ENCODE results near the gene TNNC1. TPM values are rescaled to one million over a fixed set of nuclear protein-coding genes. Genes with fewer than 3 reads are reported as not detected.

The TNNC1 gene
- total and polyA plus RNA-seq, 2 donors (not counting 3 experiments of a cell fraction or from before 2014, with no cell fraction given), result 0.12 TPM; not detected in 1

GRCh38 chr3:52477796-52478095 is 23.9 kb upstream of the TNNC1 start:
- H3K27me3 ChIP-seq (ENCODE audit: control insufficient read depth in 2 of 2, insufficient read depth in 2 of 2, low read length in 2 of 2), result no peaks in the 10 kb centered on the region
- no peak for DNase-seq (ENCODE audit: low read depth, low spot score)
- H3K27ac ChIP-seq (ENCODE audit: insufficient read depth, low read depth, low read length), result no peak overlapping the region
- H2AFZ ChIP-seq (ENCODE audit: low read depth, low read length), result no peak overlapping the region
- no peaks in the 10 kb centered on the region for H3K4me1 ChIP-seq (ENCODE audit: control insufficient read depth, extremely low read depth, insufficient read depth, low read length)
- no peaks in the 10 kb centered on the region for H3K9me3 ChIP-seq (replicated peaks; ENCODE audit: control insufficient read depth, insufficient read depth, low read length)
- ChIA-PET POLR2A (no interaction called here), CTCF (no interaction called here)
- intact Hi-C loops (cut with micrococcal nuclease), result loop anchor here (10.0 kb wide), 1 partner anchor 207 kb away; the partner anchor contains the start of genes GNL3 and PBRM1
- TF ChIP-seq, protein P1, sequence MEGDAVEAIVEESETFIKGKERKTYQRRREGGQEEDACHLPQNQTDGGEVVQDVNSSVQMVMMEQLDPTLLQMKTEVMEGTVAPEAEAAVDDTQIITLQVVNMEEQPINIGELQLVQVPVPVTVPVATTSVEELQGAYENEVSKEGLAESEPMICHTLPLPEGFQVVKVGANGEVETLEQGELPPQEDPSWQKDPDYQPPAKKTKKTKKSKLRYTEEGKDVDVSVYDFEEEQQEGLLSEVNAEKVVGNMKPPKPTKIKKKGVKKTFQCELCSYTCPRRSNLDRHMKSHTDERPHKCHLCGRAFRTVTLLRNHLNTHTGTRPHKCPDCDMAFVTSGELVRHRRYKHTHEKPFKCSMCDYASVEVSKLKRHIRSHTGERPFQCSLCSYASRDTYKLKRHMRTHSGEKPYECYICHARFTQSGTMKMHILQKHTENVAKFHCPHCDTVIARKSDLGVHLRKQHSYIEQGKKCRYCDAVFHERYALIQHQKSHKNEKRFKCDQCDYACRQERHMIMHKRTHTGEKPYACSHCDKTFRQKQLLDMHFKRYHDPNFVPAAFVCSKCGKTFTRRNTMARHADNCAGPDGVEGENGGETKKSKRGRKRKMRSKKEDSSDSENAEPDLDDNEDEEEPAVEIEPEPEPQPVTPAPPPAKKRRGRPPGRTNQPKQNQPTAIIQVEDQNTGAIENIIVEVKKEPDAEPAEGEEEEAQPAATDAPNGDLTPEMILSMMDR (IDR thresholded peaks at IDR 0.05; ENCODE audit: extremely low read depth in 1 of 2, insufficient read depth in 1 of 2, low read depth in 1 of 2, low read length in 2 of 2), result no peak
- TF ChIP-seq, protein P2, sequence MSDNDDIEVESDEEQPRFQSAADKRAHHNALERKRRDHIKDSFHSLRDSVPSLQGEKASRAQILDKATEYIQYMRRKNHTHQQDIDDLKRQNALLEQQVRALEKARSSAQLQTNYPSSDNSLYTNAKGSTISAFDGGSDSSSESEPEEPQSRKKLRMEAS (IDR thresholded peaks at IDR 0.05; ENCODE audit: insufficient read depth, insufficient read length), result no peak
- no peak for TF ChIP-seq POLR2AphosphoS5 (IDR thresholded peaks at IDR 0.05; ENCODE audit: insufficient read depth, low read depth, low read length)
- no peak for TF ChIP-seq JUN (IDR thresholded peaks at IDR 0.05; ENCODE audit: borderline replicate concordance, insufficient read depth, insufficient read length, low read depth)
- no peak for TF ChIP-seq POLR2A (IDR thresholded peaks at IDR 0.05; ENCODE audit: low read depth, low read length)
- no peak for TF ChIP-seq FOS (IDR thresholded peaks at IDR 0.05; ENCODE audit: borderline replicate concordance, insufficient read depth, low read length)
- TF ChIP-seq GATA2 (IDR thresholded peaks at IDR 0.05; ENCODE audit: insufficient read depth, insufficient read length, low read depth, low read length), result no peak
- no peak for TF ChIP-seq MYC (IDR thresholded peaks at IDR 0.05; ENCODE audit: low read depth, low read length)
- no peak for TF ChIP-seq EZH2 (IDR thresholded peaks at IDR 0.05; ENCODE audit: borderline replicate concordance, low read depth, low read length, severe bottlenecking)
- H3K9me1 ChIP-seq (replicated peaks; ENCODE audit: control insufficient read depth, extremely low read depth, insufficient read depth, low read length), result no peaks in the 10 kb centered on the region
- dilution Hi-C loops (cut with MboI; ENCODE audit: extremely low pct_ligation_motif_present, low sequenced_read_pairs), result no loop called here
- H3K79me2 ChIP-seq (ENCODE audit: control insufficient read depth, insufficient read depth, low read length), result no peaks in the 10 kb centered on the region
- no peak overlapping the region for H3K4me2 ChIP-seq (ENCODE audit: insufficient read depth, low read length)
- FAIRE-seq, result no peak
- peaks cover 26 to 75% of the 10 kb centered on the region in 2 experiments for H3K36me3 ChIP-seq (ENCODE audit: control insufficient read depth in 2 of 2, extremely low read depth in 1 of 2, insufficient read depth in 2 of 2, low read length in 2 of 2)
- H4K20me1 ChIP-seq (replicated peaks; ENCODE audit: control insufficient read depth, extremely low read depth, insufficient read depth, low read length), result no peaks in the 10 kb centered on the region
- BruUV-seq (replicated peaks), result no TSS peak
- no peak overlapping the region for H3K4me3 ChIP-seq (replicated peaks in 1 of 3; ENCODE audit: insufficient read depth in 1 of 3, low read depth in 1 of 3, low read length in 3 of 3)
- H3K9ac ChIP-seq (replicated peaks; ENCODE audit: extremely low read depth, insufficient read depth, low read length), result no peak overlapping the region

All from endothelial cell of umbilical vein (primary cell).